ENCODE data around the gene MORF4L1.

The MORF4L1 gene

DNA sequence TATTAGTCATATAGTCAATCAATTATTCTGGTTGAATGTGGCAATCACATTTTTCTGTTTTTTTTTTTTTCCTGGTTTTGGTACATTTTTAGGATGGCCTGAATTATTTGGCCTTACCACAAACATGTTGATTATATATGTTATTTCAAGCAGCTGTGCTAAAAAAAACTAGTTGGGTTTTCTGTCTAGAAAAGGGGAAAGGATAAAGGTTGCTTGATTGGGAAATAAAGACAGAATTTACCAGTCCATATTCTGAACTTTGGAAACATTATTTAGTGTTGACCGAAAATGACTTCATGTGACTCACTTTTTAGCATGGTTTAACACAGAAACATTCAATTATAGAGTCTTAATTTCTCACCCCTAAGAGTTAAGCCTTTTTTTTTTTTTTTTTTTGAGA, 8.1 kb downstream of the MORF4L1 start:
- Histone ChIP-seq H3K4me2 (ENCODE audit: low read depth, low read length) (no peak overlapping the region), H2AFZ (ENCODE audit: low read length) (no peak overlapping the region), H3K27me3 (replicated peaks; ENCODE audit: insufficient read depth, low read length) (no peaks in the 10 kb centered on the region), H3K4me3 (ENCODE audit: low read length) (no peak overlapping the region), H4K20me1 (ENCODE audit: insufficient read depth, low read length) (peaks cover 87% of the 10 kb centered on the region), H3K9me3 (replicated peaks; ENCODE audit: insufficient read depth, low read length) (no peaks in the 10 kb centered on the region), H3K9me2 (replicated peaks; ENCODE audit: insufficient read depth, low read length) (no peaks in the 10 kb centered on the region), H3K9ac (ENCODE audit: low read length) (no peak overlapping the region), H3K4me1 (ENCODE audit: low read length) (peaks cover 13% of the 10 kb centered on the region), H3K27ac (ENCODE audit: low read length) (no peak overlapping the region), H3K36me3 (replicated peaks; ENCODE audit: insufficient read depth, low read length) (peaks cover 24% of the 10 kb centered on the region), H3K79me2 (ENCODE audit: low read length) (peaks cover 100% of the 10 kb centered on the region), H3F3A (ENCODE audit: insufficient read depth, low read length) (no peaks in the 10 kb centered on the region)
- DNase-seq: no peak
- no peak for TF ChIP-seq EZH2phosphoT487 (IDR thresholded peaks at IDR 0.05; ENCODE audit: low read length)
- no peak for TF ChIP-seq EZH2 (optimal IDR thresholded peaks at IDR 0.05; ENCODE audit: low read depth, low read length)
- TF ChIP-seq CTCF (IDR thresholded peaks at IDR 0.05; ENCODE audit: low read length): no peak

DNA sequence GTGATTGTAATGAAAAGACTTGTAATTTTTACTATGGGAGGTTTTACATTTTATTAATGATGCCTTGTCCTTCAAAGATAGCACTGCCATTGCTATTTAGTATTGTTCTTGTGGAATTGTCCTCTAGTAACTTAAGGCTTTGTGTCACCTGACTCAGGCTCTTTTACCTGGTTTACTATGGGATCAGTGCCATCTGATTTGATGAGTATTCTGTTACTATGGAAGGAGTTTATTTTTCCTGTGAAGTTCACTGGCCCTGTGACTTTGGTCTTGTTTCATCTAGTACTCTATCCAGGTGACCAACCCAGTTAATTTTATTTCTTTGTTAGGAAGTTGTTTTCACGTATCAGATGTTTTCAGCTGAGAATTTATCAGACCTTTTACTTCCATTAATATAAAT, 9.0 kb downstream of the MORF4L1 start:
- Histone ChIP-seq H4K20me1 (ENCODE audit: insufficient read depth, low read length) (peaks cover 83% of the 10 kb centered on the region), H3K9ac (ENCODE audit: low read length) (no peak overlapping the region), H3K4me1 (ENCODE audit: low read length) (peaks cover 13% of the 10 kb centered on the region), H3K36me3 (replicated peaks; ENCODE audit: insufficient read depth, low read length) (peaks cover 24% of the 10 kb centered on the region), H3K4me3 (ENCODE audit: low read length) (no peak overlapping the region), H3K79me2 (ENCODE audit: low read length) (peaks cover 99% of the 10 kb centered on the region), H3K27me3 (replicated peaks; ENCODE audit: insufficient read depth, low read length) (no peaks in the 10 kb centered on the region), H3K27ac (ENCODE audit: low read length) (no peak overlapping the region), H2AFZ (ENCODE audit: low read length) (no peak overlapping the region), H3F3A (ENCODE audit: insufficient read depth, low read length) (no peaks in the 10 kb centered on the region), H3K4me2 (ENCODE audit: low read depth, low read length) (no peak overlapping the region), H3K9me3 (replicated peaks; ENCODE audit: insufficient read depth, low read length) (no peaks in the 10 kb centered on the region), H3K9me2 (replicated peaks; ENCODE audit: insufficient read depth, low read length) (no peaks in the 10 kb centered on the region)
- TF ChIP-seq EZH2phosphoT487 (IDR thresholded peaks at IDR 0.05; ENCODE audit: low read length): no peak
- no peak for TF ChIP-seq CTCF (IDR thresholded peaks at IDR 0.05; ENCODE audit: low read length)
- TF ChIP-seq EZH2 (optimal IDR thresholded peaks at IDR 0.05; ENCODE audit: low read depth, low read length): no peak
- DNase-seq: no peak

DNA sequence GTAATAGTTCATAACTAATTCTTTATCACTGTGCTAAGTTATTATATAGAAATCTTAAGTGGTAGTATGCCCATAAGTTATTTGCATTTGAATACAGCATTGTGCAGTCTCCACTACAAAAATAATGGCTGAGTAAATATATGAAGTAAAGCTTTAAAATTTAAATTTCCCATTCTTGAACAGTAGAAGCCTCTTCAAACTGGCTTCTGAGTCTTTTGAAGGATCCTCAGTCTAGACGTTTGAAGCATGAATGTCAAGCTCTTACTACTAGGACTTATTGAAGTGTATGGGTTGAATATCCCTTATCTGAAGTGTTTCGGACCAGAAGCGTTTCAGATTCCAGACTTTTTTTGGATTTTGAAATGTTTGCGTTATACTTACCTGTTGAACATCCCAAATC, 16.3 kb downstream of the MORF4L1 start:
- no peaks in the 10 kb centered on the region for H3K9me2 ChIP-seq (replicated peaks; ENCODE audit: insufficient read depth, low read length)
- peaks cover 93% of the 10 kb centered on the region for H3K79me2 ChIP-seq (ENCODE audit: low read length)
- H3K4me2 ChIP-seq (ENCODE audit: low read depth, low read length): no peak overlapping the region
- H3F3A ChIP-seq (ENCODE audit: insufficient read depth, low read length): no peaks in the 10 kb centered on the region
- TF ChIP-seq EZH2 (optimal IDR thresholded peaks at IDR 0.05; ENCODE audit: low read depth, low read length) (no peak), EZH2phosphoT487 (IDR thresholded peaks at IDR 0.05; ENCODE audit: low read length) (no peak), CTCF (IDR thresholded peaks at IDR 0.05; ENCODE audit: low read length) (no peak)
- DNase-seq: no peak
- H3K27ac ChIP-seq (ENCODE audit: low read length): no peak overlapping the region
- no peaks in the 10 kb centered on the region for H3K9me3 ChIP-seq (replicated peaks; ENCODE audit: insufficient read depth, low read length)
- no peak overlapping the region for H2AFZ ChIP-seq (ENCODE audit: low read length)
- peaks cover 20% of the 10 kb centered on the region for H4K20me1 ChIP-seq (ENCODE audit: insufficient read depth, low read length)
- no peak overlapping the region for H3K4me3 ChIP-seq (ENCODE audit: low read length)
- H3K36me3 ChIP-seq (replicated peaks; ENCODE audit: insufficient read depth, low read length): peaks cover 8% of the 10 kb centered on the region; the same call in 1 of the 2 replicates
- no peaks in the 10 kb centered on the region for H3K27me3 ChIP-seq (replicated peaks; ENCODE audit: insufficient read depth, low read length)
- H3K9ac ChIP-seq (ENCODE audit: low read length): no peak overlapping the region
- H3K4me1 ChIP-seq (ENCODE audit: low read length): peaks cover 14% of the 10 kb centered on the region
